ENCODE measurements around the gene NUMA1.

DNA sequence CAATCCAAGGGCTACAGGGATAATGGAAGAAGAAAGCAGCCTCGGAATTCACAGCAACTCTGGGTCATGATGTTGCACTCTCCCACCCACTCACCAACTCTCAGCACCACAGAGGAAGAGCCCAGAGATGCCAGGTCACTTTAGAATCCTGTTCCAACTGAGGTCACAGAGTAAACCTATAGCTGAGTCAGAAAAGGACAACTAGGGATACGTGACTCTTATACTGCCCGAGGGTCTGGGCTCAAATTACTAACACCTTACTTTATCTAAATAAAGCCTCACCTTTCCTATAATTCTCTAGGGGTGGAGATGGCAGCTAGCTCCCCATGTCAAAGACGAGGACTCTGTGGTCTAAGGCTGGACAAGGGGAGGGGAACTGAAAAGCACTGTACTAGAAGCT lies 57.0 kb downstream of the NUMA1 start:
- TF ChIP-seq, protein P1, sequence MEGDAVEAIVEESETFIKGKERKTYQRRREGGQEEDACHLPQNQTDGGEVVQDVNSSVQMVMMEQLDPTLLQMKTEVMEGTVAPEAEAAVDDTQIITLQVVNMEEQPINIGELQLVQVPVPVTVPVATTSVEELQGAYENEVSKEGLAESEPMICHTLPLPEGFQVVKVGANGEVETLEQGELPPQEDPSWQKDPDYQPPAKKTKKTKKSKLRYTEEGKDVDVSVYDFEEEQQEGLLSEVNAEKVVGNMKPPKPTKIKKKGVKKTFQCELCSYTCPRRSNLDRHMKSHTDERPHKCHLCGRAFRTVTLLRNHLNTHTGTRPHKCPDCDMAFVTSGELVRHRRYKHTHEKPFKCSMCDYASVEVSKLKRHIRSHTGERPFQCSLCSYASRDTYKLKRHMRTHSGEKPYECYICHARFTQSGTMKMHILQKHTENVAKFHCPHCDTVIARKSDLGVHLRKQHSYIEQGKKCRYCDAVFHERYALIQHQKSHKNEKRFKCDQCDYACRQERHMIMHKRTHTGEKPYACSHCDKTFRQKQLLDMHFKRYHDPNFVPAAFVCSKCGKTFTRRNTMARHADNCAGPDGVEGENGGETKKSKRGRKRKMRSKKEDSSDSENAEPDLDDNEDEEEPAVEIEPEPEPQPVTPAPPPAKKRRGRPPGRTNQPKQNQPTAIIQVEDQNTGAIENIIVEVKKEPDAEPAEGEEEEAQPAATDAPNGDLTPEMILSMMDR (IDR thresholded peaks at IDR 0.05): no peak
- no peak for TF ChIP-seq POLR2A (IDR thresholded peaks at IDR 0.05)
